Measurements from ENCODE around the gene HOXB5.
A peak's percentile ranks its signal among the peaks of the same experiment; 100 is the strongest.

HOXB5 gene

DNA sequence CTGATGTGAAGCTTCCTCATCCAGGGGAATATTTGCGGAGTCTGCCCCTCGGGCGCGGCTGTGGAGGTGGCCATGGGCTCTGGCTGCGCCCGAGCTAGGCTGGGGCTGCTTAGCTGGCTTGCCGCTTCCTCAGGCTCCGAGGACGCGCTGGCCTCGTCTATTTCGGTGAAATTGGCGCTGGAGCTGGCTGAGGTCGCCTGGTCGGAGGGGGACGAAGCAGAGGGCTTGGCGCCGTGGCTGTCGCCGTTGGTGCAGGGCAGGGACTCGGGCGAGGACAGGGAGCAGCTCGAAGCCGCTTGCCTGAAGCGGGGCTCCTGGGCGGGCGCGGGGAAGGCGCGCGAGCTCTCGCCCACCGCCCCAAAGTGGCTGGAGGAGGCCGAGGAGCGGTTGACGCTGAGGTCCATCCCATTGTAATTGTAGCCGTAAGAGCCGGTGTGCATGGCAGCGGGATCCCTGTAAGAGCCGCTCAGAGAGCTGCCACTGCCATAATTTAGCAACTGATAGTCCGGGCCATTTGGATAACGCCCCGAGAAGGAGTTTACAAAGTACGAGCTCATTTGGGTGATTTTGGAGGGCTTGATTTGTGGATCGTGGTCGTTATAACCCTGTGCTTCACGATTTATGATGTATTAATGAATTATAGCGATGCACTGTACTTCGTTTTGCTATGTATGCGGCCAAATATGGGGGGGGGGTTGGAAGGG lies at the start of gene HOXB5:
Gene HOXB5, minus strand, starts transcription at position 654 of the 704 bp plus-strand sequence. Its CDS starts 97 bp downstream, at position 557.
- no peak for DNase-seq (ENCODE audit: low spot score)

DNA sequence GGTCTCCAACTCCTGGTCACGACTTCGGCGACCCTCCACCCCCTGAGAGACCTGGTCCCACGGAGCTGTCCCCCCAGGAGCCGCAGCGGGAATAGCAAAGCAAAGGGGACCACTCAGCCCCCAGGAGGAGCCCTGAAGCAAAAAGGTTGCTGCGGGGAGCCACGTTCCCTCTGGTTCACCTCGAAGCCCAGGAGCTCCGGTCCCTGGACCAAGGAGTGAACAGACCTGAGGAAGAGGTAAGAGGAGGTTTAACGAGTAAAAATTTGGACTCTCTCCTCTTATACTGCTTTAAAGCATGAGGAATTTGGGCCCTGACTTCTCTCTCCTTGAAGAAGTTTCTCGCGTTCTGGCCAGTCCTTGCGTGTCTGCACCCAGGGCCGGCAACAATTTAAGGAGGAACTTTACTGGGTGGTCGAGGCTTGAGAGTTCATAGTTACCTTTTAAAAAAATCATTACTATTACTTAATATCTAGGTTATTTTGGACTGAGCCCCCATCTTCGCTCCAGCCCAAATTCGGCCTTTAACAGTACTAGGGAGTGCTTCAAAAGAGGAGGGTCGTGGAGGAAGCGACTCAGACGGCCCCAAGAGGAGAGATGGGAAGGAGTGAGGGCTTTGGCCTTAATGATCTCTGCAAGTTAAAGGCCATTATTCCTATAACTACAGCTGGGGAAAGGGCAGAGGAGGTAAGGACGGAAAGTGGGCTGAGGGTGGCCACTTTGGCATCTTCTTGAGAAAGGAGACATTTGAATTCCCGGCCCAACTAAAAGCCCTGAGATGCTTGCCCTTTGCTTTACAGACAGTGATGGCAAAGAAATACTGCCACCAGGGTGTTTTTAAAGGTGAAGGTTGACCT lies 49.5 kb upstream of the HOXB5 start:
- DNase-seq (ENCODE audit: low spot score) = no peak

DNA sequence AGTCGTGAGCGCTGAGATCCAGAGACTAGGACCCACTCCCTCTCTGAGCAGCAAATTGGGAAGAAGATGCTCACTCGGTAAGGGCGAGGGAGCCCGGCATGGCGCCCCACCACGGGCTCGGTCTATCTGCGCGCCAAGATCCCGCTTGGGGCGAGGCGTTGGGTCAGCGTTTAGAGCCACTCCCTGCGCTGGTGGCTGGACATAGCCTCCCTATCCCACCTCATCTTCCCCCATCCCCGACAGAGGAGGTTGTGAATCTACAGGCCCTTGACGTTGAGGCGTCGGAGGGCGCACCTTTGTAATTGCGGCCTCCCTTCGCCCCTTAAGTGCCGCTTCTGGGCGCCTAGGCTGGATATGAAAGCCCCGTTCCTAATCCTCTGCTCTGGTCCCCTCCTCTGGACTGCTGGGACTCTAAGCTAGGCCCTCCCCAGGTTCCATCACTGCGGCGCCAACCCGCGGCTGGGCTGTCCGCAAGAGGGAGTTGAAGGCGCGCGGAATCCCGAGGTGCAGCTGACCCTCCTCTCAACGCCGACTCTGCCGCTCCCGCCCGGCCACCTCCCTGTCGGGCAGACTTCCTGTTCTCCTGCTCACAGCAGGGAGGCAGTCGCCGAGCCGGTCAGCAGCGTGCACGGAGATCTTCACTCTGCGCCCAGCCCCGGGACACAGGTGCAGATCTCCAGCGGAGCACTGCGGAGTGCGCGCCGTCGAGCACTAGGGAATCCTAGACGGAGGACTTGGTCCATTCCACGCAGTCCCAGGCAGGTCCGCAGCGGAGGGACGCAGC lies 48.7 kb upstream of the HOXB5 start:
- DNase-seq (ENCODE audit: low spot score) = no peak

DNA sequence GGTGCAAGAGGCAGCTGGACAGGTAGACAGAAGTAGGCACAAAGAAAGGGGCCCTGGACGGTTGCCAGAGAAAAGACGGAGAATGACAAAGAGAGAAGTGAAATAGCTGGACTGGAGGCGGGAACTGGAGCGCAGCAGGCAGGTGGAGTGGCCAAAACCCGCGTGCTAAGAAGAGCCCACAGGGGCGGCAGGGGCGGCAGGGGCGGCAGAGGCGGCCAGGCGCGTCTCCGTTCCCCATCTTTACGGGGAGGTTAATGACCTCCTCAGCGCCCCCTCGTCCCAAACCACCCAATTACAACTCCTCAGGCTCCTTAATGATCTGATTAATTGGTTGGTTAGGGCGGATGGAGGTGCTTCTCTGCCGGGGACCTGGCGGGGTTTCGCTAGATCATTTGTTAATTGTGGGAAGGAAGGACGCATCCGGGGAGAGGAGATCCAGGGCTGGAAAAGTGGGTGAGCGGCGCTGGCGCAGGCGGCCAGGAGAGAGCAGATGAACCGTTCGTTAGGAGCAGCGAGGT lies 48.0 kb upstream of the HOXB5 start:
- peak; percentile 25 for DNase-seq (ENCODE audit: low spot score)

DNA sequence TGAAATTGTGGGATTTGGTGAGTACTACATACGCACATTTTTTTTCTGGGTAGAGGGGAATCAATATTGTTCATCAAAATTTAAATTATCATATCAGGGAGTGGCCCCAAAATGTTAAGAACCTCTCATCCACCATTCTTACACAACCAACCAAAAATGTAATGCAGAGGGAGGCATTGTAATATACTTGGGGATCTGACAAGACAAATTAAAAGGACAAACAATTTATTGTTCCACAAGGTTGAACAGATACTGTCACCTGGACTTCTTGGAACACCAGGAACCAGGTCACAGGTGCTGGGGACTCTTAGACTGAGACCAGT lies 47.2 kb upstream of the HOXB5 start:
- no peak for DNase-seq (ENCODE audit: low spot score)

DNA sequence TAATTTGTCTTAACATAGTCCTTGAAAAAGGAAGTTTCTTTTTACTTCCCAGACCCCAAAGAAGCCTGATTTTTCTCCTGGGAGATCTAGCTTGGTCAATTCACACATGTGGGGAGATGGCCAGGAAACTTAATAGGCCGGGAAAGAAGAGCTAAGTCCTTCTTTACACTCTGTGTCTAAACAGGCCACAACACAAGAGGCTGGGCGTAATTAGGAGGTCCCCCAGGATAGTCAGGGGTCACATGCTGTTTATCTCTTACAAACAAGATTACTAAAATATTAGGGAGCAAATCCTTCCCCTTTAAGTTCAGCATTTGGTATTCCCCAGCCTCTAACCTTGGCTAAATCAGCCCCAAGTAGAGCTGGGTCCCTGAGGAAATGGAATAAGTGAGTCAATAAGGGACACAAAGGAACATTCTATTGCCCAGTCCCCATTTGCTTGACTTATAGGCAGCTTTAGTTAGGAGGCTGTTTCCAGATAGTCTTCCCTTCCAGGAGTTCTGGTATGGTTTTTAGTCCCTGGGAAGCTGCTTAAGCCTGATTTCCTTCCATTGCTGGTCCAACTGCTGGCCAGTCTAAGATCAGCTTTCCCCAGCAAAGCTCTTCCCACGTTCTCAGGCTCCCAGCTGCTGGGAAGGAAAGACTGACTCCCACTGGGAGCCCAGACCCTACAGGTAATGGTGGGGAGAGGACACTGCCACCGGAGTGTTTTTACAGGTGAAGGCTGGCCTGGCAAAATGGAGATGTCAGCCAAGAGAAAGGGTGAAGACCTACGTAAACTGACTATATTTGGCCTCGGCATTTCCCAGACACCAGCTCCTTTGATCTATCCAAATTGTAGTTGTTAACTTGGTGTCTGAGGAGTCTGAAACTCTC lies 46.6 kb upstream of the HOXB5 start:
- DNase-seq (ENCODE audit: low spot score) = no peak

DNA sequence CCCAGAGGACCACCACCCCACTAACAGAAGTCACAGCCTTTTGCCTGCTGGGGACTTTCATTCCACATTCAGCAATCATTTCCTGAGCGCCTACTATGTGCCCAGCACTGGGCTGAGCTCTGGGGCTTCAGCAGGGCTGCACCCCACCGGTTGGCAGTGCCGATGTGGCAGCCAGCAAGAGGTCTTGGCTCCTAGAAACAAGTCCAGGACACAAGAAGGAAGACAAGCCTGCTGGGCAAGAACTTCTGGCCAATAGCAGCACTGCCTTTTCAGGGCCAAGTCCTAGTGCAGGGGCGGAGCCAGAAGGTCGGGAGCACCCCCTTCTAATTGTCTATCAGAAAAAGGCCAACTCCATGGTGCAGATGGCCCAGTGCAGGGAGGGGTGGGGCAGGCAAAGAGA lies 45.6 kb upstream of the HOXB5 start:
- DNase-seq (ENCODE audit: low spot score) = no peak

DNA sequence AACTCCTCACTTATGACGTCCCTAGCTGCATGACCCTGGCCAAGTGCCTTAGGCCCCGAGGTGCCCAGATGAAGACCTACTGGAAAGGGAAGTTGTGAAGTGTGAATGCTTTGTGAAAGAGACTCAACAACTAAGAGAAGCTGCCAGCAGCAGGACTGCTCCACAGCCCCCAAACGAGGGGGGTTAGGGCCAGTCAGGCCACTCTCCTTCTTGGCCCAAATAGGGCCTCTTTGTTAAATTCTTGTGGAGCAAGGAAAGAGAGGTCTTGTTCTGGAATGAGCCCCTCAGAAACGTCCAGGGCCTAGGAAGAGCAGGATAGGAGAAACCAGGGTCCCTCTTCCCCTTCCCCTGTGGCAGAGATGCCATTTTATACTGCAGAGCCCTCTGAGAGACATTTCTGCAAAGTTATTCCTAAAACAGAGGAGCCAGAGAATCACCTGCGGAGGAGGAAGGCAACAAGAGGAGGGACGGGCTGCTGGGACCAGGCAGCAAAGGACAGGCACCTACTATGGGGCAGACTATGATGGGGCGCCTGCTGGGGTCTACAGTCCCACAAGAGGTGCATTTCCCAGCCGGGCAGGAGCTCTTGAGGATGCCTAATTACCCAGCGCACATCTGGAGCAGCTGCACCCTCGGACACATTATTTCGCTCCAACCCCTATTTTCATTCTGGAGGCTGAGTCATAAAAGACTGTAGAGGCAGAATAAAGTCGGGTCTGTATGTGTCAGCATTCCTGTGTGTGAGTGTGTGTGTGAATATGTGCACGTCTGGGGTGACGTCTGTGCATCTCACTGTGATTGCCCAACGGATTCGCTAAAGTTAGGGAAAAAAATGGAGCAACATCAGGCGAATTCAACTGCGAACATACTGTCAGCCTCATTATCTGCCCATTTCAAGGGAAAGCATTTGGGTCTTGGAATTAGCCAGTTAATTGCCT lies 44.0 kb upstream of the HOXB5 start:
- DNase-seq (ENCODE audit: low spot score) = no peak

DNA sequence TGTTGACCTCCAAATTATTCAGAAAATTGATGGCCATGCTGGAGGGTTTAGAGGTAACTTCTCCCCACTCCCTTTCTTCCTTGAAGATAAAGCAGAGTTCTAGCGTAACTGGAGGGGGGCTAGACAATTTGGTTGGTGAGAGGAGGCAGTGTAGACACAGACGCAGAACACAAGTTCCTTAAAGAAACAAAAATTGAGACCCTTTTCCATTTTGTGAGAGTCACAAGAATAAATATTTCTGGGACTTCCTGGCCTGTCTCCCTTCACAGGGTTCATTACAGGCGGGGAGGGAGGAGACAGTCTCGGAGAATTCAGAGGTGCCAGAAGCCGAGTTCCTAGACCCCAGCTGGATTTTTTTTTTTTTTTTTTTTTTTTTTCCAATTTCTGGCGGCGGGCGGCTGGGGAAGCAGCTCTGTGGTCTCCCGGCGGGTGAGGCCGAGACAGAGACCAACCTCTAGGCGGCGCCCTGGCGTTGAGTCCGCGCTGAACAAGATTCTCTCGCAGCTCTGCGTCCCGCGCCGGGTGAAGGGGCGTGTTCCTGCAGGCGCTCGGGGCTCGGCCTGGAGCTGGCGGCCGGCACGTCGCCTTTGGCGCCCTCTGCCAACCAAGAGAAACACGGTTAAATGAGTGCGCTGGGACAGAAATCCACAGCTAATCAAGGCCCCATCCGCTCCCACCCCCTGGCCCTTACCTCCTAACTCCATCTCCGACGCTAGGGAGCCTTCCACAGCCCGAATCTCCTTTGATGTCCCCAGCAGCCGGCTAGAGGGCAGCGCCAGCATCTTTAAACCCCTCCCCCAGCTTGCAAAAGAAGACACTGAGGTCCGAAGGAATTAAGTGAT lies 42.8 kb upstream of the HOXB5 start:
- DNase-seq (ENCODE audit: low spot score) = peak; percentile 93

DNA sequence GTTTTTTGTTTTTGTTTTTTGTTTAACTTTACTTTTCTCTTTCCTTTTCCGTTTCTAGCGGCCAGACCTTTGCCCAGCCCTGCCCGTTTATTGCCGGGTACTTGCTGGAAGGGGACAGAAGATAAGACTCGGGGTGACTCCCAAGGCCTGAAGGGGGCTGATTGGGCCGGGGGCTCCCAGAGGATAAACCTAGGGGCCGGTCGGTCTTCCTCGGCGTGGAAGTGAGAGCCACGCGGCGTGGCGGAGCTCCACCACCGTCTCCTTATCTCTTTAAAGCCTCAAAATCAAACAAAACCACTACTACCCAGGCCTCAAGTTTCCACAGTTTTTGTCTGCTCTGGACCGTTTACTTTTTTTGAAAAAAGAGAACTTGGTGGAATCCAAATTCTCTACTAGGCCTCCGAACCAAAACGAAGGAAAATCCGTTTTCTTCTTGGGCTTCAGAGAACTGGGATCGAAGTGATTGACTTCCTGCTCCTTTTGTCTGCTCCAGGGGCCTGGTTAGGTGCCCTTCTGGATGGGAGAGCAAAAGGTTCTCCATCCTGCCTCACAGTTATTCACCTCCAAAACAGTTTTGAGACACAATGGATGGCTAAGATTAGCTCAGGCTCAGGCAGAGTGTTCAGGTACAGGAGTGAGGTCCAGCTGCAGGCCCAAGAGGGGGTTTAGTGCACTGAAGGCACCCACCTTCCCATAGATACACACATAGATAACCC lies 41.1 kb upstream of the HOXB5 start:
- DNase-seq (ENCODE audit: low spot score) = no peak

DNA sequence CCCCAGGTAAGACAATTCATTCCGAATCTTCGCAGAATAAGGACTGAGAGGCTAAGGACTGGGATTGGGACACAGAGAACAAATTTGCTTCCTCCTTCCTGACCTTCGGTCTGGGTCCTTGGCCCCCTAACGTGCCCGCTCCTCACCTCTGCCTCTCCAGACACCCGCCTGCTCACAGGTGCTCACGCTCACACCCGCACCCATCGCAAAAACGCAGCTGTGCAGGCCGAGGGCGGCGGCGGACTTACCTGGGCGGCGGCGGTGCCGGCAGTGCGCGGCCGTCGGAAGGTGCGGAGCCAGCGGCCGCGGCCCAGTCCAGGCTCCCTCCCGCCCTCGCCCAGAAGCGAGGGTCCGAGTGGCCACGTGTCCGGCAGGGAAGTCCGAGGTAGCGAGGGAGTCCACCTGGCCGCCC lies 39.7 kb upstream of the HOXB5 start:
- DNase-seq (ENCODE audit: low spot score) = no peak

DNA sequence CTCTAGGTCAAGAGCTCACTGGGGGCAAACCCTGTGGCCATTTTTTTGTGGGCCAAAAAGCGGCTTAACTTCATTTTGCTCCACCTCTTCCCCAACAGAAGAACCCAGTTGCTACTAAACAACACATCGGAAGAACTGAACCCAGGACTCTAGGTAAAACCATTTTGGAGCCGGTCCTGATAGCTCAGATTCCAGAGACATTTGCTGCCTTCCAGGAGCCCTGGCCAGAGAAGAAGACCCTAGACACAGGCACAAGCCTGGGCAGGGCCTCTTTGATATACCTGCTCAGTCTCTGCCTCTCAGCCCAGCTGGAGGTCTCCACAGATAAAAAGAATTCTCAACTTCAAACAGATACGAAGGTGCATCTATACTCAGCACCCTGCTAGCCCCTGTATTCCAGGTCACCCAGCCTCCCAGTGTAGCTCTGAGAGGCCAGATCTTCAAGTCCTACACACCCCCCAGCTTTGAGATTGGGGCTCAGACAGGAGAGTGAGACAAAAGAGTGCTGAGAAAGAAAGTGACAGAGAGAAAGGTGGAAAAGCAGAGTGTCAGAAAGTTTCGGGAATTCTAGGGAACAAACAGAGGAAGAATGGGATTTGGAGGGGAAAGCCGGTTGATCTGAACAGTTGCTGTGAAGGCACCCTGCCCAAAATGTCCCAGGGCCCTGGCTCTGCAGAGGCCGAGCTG lies 39.1 kb upstream of the HOXB5 start:
- no peak for DNase-seq (ENCODE audit: low spot score)

DNA sequence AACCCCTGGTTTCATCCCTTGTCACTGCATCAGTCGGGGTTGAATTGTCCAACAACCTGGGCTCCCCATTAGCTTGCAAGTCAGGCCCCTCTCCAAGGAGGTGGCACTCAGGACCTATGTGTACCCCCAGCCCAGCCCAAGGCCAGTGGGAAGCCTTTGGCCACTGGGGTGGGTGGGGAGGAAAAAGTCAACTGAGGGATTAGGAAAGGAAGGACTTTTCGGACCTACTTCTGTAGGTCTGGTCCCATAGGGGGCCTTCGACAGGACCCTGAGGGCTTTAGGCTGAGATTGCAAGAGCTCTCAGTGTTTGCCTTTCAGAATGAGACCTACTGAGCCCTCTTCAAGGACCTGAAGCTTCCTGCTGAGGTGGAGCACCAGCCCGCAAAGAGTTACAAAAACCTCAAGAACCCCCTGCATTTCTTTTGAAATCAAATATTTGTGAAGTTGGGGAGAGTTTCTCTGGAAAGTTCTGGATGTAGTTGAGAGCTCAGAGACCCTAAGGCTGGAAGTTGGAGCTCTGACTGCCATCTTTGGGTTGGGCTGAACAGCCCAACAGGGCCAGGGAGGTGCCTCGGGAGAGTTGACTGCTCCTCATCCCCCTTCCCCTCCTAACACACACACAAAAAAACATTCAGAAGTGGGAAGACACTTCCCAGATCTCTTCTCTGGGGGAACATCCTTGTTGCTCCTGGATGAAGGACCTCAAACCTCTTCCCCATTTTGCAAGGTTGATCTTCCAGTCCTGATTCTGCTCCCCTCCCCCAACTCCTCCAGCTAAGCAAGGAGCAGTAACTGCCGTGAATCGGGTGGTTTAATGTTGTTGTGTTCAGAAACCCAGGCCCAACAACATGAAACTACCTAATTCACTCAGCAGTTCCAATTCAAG lies 38.4 kb upstream of the HOXB5 start:
- DNase-seq (ENCODE audit: low spot score) = no peak

DNA sequence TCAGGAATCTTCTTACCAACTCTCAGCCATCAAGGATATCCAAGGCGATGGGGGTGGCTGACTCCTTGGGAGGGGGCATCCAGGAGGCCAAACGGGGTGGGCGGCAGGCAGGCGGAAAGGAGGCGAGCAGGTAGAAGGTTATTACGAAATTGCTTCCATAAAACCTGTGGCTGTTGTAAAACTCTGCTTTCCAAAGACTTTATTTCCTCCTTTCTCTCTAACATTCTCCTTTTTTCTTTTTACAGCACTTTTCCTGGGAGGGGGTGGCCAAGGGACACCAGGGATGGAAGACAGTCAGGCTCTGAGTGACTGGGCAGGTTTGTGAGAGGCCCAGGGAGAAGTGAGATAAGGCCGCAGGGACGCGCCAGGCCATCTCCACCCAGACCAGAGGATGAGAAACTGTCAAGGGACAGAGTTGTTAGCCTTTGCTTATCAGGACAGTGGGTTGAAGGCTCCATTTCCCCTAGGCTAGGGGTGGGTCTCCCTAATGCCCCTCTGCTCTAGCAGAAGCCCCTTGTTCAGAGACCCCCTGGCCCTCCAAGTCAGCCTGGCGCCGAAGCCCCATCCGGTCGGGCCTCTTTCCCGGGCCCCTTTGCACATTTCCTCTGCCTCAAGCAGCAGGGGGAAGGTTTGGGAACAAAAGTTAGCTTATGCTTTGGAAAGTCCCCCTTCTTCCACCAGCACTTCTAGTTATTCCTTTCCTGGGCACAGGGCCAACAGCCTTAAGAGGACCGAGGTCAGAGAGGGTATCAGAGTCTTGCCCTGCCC lies 37.5 kb upstream of the HOXB5 start:
- DNase-seq (ENCODE audit: low spot score) = no peak

DNA sequence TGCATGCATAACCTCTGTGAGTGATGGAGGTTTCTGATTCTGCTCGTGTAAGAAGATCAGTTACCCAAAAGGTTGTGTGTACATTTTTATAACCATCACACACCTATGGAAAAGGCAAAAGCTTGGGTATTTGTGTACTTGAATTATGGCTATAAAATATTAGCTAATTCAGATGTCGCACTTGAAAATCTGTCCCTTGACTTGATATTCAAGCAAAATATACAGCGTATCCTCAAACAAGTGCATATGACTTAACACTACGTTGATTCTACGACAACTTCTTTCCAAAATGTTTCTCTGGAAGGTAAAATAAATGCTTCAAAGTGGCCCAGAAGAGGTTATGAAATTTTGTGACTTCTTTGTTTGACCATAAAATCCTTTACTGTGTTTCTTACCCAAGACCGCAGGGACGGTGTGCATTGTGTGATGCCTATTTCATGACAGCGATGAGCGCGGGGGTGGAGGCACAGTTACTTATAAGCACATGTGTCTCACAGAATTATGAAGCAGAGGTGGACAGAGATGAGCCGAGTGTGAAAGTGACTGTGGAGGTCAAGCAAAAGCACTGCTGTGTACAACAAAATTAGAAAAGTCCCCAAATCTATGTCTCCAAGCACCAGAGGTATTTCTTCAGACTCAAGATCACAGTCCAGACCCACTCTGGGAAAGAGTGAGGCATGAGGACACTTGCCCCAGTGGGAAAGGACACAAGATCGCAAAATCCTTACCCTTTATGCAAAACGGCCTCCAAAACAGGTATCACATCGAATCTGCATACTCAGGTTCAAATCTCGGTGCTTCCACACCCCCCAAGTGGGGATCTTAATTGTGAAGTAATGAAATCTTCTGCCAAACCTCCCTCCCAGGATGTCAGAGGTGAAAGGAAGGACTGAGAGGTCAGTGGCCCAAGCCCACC lies 36.7 kb upstream of the HOXB5 start:
- no peak for DNase-seq (ENCODE audit: low spot score)
